DOHH2 (cell line): ENCODE measurements around the gene KNDC1.
A peak's percentile ranks its signal among the peaks of the same experiment; 100 is the strongest.

ENCODE experiments used
- H3F3A ChIP-seq: fragments of 200-600 bp; sonication (generic), shearing (Covaris generic); 2 replicates; pipeline ENCODE4 v1.6.0; 2016; ENCODE audit warnings: antibody characterized with exemption, mild to moderate bottlenecking; ENCODE audit not compliant: control insufficient read depth, insufficient read depth
- H3K27ac ChIP-seq: fragments of 200-600 bp; sonication (generic); 2 replicates; pipeline ENCODE4 v1.5.1; 2014; ENCODE audit warnings: low read depth, mild to moderate bottlenecking, low read length, moderate library complexity
- H3K27me3 ChIP-seq: fragments of 200-600 bp; sonication (generic); 2 replicates; pipeline ENCODE4 v1.6.1; 2014; ENCODE audit warnings: mild to moderate bottlenecking, low read length, mixed read lengths; ENCODE audit not compliant: control insufficient read depth
- H3K36me3 ChIP-seq: fragments of 200-600 bp; sonication (generic); 2 replicates; pipeline ENCODE4 v1.6.1; 2014; ENCODE audit warnings: mild to moderate bottlenecking, low read length, moderate library complexity, mixed read lengths; ENCODE audit not compliant: control insufficient read depth
- H3K4me1 ChIP-seq: fragments of 200-600 bp; sonication (generic); 2 replicates; pipeline ENCODE4 v1.6.1; 2014; ENCODE audit warnings: mild to moderate bottlenecking, low read length, mixed read lengths; ENCODE audit not compliant: control insufficient read depth
- H3K4me2 ChIP-seq: fragments of 200-600 bp; sonication (generic); 2 replicates; pipeline ENCODE4 v1.6.0; 2014; ENCODE audit warnings: mild to moderate bottlenecking, low read length, moderate library complexity
- H3K4me3 ChIP-seq: fragments of 200-600 bp; sonication (generic); 2 replicates; pipeline ENCODE4 v1.5.1; 2014; ENCODE audit warnings: mild to moderate bottlenecking, low read length, mixed read lengths
- H3K79me2 ChIP-seq: fragments of 200-600 bp; sonication (generic); 2 replicates; pipeline ENCODE4 v1.6.1; 2014; ENCODE audit warnings: mild to moderate bottlenecking, low read length, mixed read lengths; ENCODE audit not compliant: control insufficient read depth
- H3K9me2 ChIP-seq: fragments of 200-600 bp; sonication (generic); replicated peaks from 2 replicates; pipeline ENCODE4 v1.6.1; 2014; ENCODE audit warnings: mild to moderate bottlenecking, low read length, mixed read lengths; ENCODE audit not compliant: control insufficient read depth
- H3K9me3 ChIP-seq: fragments of 200-600 bp; sonication (generic); 2 replicates; pipeline ENCODE4 v1.6.1; 2014; ENCODE audit warnings: antibody characterized with exemption, low read length, mixed read lengths; ENCODE audit not compliant: control insufficient read depth, insufficient read depth
- H4K20me1 ChIP-seq: fragments of 200-600 bp; sonication (generic); 2 replicates; pipeline ENCODE4 v1.6.0; 2014; ENCODE audit warnings: low read depth, mild to moderate bottlenecking, antibody characterized with exemption, low read length, moderate library complexity; ENCODE audit not compliant: control insufficient read depth, insufficient read depth
- CTCF ChIP-seq: fragments of 200-600 bp; sonication (generic); IDR thresholded peaks from one replicate; pipeline ENCODE4 v1.5.1; 2014; ENCODE audit warnings: antibody characterized with exemption, mild to moderate bottlenecking, low read depth, low read length; ENCODE audit not compliant: poor library complexity, severe bottlenecking
- EZH2phosphoT487 ChIP-seq: fragments of 200-600 bp; sonication (generic); IDR thresholded peaks from 2 replicates; pipeline ENCODE4 v1.6.1; 2017; ENCODE audit warnings: borderline replicate concordance, mild to moderate bottlenecking, antibody characterized with exemption, low read length, moderate library complexity, mixed read lengths

The KNDC1 gene

GRCh38 chr10:133257489-133258065 is 97.6 kb downstream of the KNDC1 start:
- H3K9me3 ChIP-seq: peaks cover 10% of the 10 kb centered on the region; the same call in 1 of the 2 replicates
- H3K27me3 ChIP-seq: 0 out of 2 replicates have a peak, but pooled peaks cover 6% of the 10 kb centered on the region
- H3K4me2 ChIP-seq: peak overlapping the region; percentile 73
- H3F3A ChIP-seq: no peaks in the 10 kb centered on the region
- no peak overlapping the region for H3K27ac ChIP-seq
- H3K36me3 ChIP-seq: no peaks in the 10 kb centered on the region
- no peaks in the 10 kb centered on the region for H4K20me1 ChIP-seq
- H3K9me2 ChIP-seq: no peaks in the 10 kb centered on the region
- peaks cover 38% of the 10 kb centered on the region for H3K4me1 ChIP-seq
- peak overlapping the region; percentile 56 for H3K4me3 ChIP-seq
- no peaks in the 10 kb centered on the region for H3K79me2 ChIP-seq
- TF ChIP-seq CTCF (peak; percentile 65), EZH2phosphoT487 (no peak)

GRCh38 chr10:133258066-133258817 is 98.2 kb downstream of the KNDC1 start:
- no peaks in the 10 kb centered on the region for H3F3A ChIP-seq
- H3K4me2 ChIP-seq: peak overlapping the region; percentile 73
- no peak for TF ChIP-seq CTCF
- TF ChIP-seq EZH2phosphoT487: no peak
- no peaks in the 10 kb centered on the region for H4K20me1 ChIP-seq
- H3K36me3 ChIP-seq: no peaks in the 10 kb centered on the region
- no peak overlapping the region for H3K27ac ChIP-seq
- H3K9me3 ChIP-seq: peaks cover 10% of the 10 kb centered on the region; the same call in 1 of the 2 replicates
- peak overlapping the region; percentile 56 for H3K4me3 ChIP-seq
- no peaks in the 10 kb centered on the region for H3K9me2 ChIP-seq
- H3K27me3 ChIP-seq: 0 out of 2 replicates have a peak, but pooled peaks cover 6% of the 10 kb centered on the region
- peaks cover 38% of the 10 kb centered on the region for H3K4me1 ChIP-seq
- H3K79me2 ChIP-seq: no peaks in the 10 kb centered on the region

- no peak overlapping the region for H3K27ac ChIP-seq
- peak overlapping the region; percentile 73 for H3K4me2 ChIP-seq
- 0 out of 2 replicates have a peak, but pooled peaks cover 6% of the 10 kb centered on the region for H3K27me3 ChIP-seq
- no peaks in the 10 kb centered on the region for H3F3A ChIP-seq
- peaks cover 38% of the 10 kb centered on the region for H3K4me1 ChIP-seq
- H3K79me2 ChIP-seq: no peaks in the 10 kb centered on the region
- TF ChIP-seq EZH2phosphoT487 (no peak), CTCF (no peak)
- H3K4me3 ChIP-seq: peak overlapping the region; percentile 1; the same call in 1 of the 2 replicates
- H3K36me3 ChIP-seq: no peaks in the 10 kb centered on the region
- no peaks in the 10 kb centered on the region for H4K20me1 ChIP-seq
- H3K9me3 ChIP-seq: peaks cover 10% of the 10 kb centered on the region; the same call in 1 of the 2 replicates
- no peaks in the 10 kb centered on the region for H3K9me2 ChIP-seq
Observed at GRCh38 chr10:133258818-133259601, 99.0 kb downstream of the KNDC1 start.
